Umbilical cord (tissue), 2 donors: ENCODE results near the gene CLDN14. TPM values are rescaled to one million over a fixed set of nuclear protein-coding genes. Genes with fewer than 3 reads are reported as not detected.

ENCODE experiments used
- DNase-seq: peaks from one replicate; pipeline ENCODE4 v3.0.0-alpha.2; 2015; ENCODE audit warnings: low spot score
- total RNA-seq: library from RNA; depleted of rRNA; stranded (reverse); fragments of >200 nt; gene quantifications from one replicate; pipeline ENCODE4 v1.2.3, GENCODE V29; 2014; ENCODE audit warnings: low replicate concordance; ENCODE audit not compliant: insufficient read depth

CLDN14 gene
- total RNA-seq, 1 donor from 2014 or later: 0.96 TPM

GRCh38 chr21:36472377-36472776 lies 7.5 kb downstream of the CLDN14 start:
- no peak for DNase-seq

- DNase-seq: no peak
Observed at GRCh38 chr21:36471254-36471723, 8.6 kb downstream of the CLDN14 start.

GRCh38 chr21:36470294-36470693 lies 9.6 kb downstream of the CLDN14 start:
- no peak for DNase-seq

GRCh38 chr21:36466061-36466511 lies 13.8 kb downstream of the CLDN14 start:
- no peak for DNase-seq

GRCh38 chr21:36465478-36465877 lies 14.4 kb downstream of the CLDN14 start:
- DNase-seq: no peak

GRCh38 chr21:36464590-36464989 lies 15.3 kb downstream of the CLDN14 start:
- DNase-seq: no peak

GRCh38 chr21:36463991-36464390 lies 15.9 kb downstream of the CLDN14 start:
- no peak for DNase-seq

- no peak for DNase-seq
Observed at GRCh38 chr21:36463204-36463603, 16.7 kb downstream of the CLDN14 start.

GRCh38 chr21:36461918-36462486 lies 17.9 kb downstream of the CLDN14 start:
- no peak for DNase-seq

GRCh38 chr21:36461277-36461917 lies 18.5 kb downstream of the CLDN14 start:
- DNase-seq: no peak

GRCh38 chr21:36460866-36461265 lies 19.1 kb downstream of the CLDN14 start:
- no peak for DNase-seq

- DNase-seq: no peak
Observed at GRCh38 chr21:36459098-36459497, 20.8 kb downstream of the CLDN14 start.

GRCh38 chr21:36456729-36457414 lies 23.1 kb downstream of the CLDN14 start:
- DNase-seq: no peak

GRCh38 chr21:36454706-36455105 lies 25.2 kb downstream of the CLDN14 start:
- no peak for DNase-seq

- DNase-seq: no peak
Observed at GRCh38 chr21:36454093-36454531, 25.8 kb downstream of the CLDN14 start.

- no peak for DNase-seq
Observed at GRCh38 chr21:36452281-36452825, 27.6 kb downstream of the CLDN14 start.

GRCh38 chr21:36451506-36451905 lies 28.4 kb downstream of the CLDN14 start:
- no peak for DNase-seq

- no peak for DNase-seq
Observed at GRCh38 chr21:36450511-36450910, 29.4 kb downstream of the CLDN14 start.

- DNase-seq: no peak
Observed at GRCh38 chr21:36446301-36446700, 33.6 kb downstream of the CLDN14 start.

GRCh38 chr21:36441715-36442114 lies 38.2 kb downstream of the CLDN14 start:
- DNase-seq: no peak

GRCh38 chr21:36437745-36438128 lies 42.2 kb downstream of the CLDN14 start:
- DNase-seq: peak; percentile 61
